ENCODE measurements around the gene IPO7.

Gene IPO7

DNA sequence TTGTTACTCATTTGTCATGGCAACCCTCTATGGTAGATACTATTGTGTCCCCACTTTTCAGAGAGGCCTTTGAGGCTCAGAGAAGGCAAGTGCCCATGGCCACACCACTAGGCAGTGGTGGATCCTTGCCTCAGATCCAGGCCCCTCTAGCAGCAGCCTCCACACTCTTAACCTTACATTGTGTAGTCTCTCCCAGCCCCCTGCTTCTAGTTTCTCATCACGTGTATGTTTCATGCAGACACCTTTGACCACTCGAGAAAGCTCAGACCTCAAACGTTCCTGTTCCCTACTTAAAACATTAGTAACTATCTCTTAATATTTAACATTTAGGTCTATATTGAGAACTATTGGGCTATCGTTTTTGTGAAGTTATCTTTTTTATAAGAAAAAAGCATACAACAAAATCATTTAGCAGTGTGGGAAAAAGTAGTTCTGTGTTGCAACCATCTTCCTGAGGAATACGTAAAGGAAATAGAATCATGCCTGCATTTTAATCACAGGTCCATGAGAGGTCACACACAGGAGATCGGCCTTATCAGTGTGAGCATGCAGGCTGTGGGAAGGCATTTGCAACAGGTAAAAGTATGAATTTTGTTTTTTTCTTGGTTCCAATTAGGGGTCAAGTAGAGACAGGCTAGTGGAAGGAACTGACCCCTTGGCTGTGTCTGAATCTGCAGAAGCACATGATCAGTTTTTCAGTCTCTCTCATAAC lies 111.5 kb downstream of the IPO7 start:
- no peak for DNase-seq (ENCODE audit: low spot score)

All from COLO829 (cell line).